NCI-H1694 (cell line): ENCODE results near the gene GASK1A.

ENCODE experiments used
- DNase-seq: peaks from one replicate; lab custom pipeline; 2025; lab: John Stamatoyannopoulos, UW

Gene GASK1A

GRCh38 chr3:43013743-43014155, 34.6 kb downstream of the GASK1A start:
- DNase-seq = no peak

GRCh38 chr3:43014241-43014640, 35.1 kb downstream of the GASK1A start:
- no peak for DNase-seq

- no peak for DNase-seq
Measured at GRCh38 chr3:43014956-43015355, 35.8 kb downstream of the GASK1A start.

- DNase-seq = no peak
Measured at GRCh38 chr3:43015572-43015971, 36.5 kb downstream of the GASK1A start.

GRCh38 chr3:43015991-43016865, 37.1 kb downstream of the GASK1A start:
- DNase-seq = no peak

GRCh38 chr3:43017004-43017403, 37.9 kb downstream of the GASK1A start:
- DNase-seq = no peak

- no peak for DNase-seq
Measured at GRCh38 chr3:43017593-43018195, 38.6 kb downstream of the GASK1A start.

- no peak for DNase-seq
Measured at GRCh38 chr3:43018246-43018645, 39.1 kb downstream of the GASK1A start.

- no peak for DNase-seq
Measured at GRCh38 chr3:43019006-43019809, 40.1 kb downstream of the GASK1A start.

- DNase-seq = no peak
Measured at GRCh38 chr3:43019826-43020225, 40.7 kb downstream of the GASK1A start.

GRCh38 chr3:43021186-43021585, 42.1 kb downstream of the GASK1A start:
- no peak for DNase-seq

GRCh38 chr3:43022121-43022520, 43.0 kb downstream of the GASK1A start:
- no peak for DNase-seq

GRCh38 chr3:43023066-43023465, 44.0 kb downstream of the GASK1A start:
- no peak for DNase-seq

GRCh38 chr3:43023746-43024145, 44.6 kb downstream of the GASK1A start:
- DNase-seq = no peak

GRCh38 chr3:43024181-43024885, 45.2 kb downstream of the GASK1A start:
- DNase-seq = no peak

- no peak for DNase-seq
Measured at GRCh38 chr3:43025423-43025822, 46.3 kb downstream of the GASK1A start.

GRCh38 chr3:43028001-43028400, 48.9 kb downstream of the GASK1A start:
- no peak for DNase-seq

GRCh38 chr3:43028678-43029490, 49.8 kb downstream of the GASK1A start:
- DNase-seq = no peak

- no peak for DNase-seq
Measured at GRCh38 chr3:43030162-43030935, 51.2 kb downstream of the GASK1A start.

GRCh38 chr3:43031485-43031884, 52.4 kb downstream of the GASK1A start:
- no peak for DNase-seq
